GM19025 (cell line): ENCODE data around the gene SCUBE3.

Source experiments
- ATAC-seq: cut with Tn5 transposase; IDR thresholded peaks from one replicate; pipeline ENCODE4 v1.9.1; 2021; ENCODE audit warnings: mild to moderate bottlenecking, low read depth, moderate library complexity; ENCODE audit not compliant: unreplicated experiment

SCUBE3 gene

GRCh38 chr6:35297601-35298481, 84.1 kb downstream of the SCUBE3 start, which contains the start of gene DEF6:
DEF6 (plus strand) TSS chr6:35297818; CDS start chr6:35297857, 39 bp downstream.
- peak; percentile 84 for ATAC-seq

- ATAC-seq = no peak
These were observed 84.9 kb downstream of the SCUBE3 start for GRCh38 chr6:35298625-35299140.

GRCh38 chr6:35299674-35300073, 85.9 kb downstream of the SCUBE3 start:
- ATAC-seq = no peak

DNA sequence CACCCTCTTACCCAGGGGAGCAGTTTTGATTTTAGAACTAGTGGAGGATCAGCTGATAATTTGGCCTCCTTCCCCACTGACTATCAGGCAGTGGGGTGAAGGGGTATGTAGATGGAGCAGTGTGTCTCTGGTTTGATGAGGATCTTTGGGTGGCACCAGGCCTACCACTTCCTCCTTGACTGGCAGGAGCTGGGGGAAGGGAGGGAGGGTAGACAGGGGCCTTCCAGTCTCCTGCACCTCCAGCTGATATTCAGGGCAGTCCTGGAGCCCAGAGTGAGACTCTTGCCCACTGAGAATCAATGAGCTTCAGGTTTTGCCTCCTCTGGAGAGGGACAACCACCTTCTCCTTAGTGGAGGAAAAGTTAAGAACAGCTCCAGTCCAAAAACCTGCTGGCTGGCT, 87.1 kb downstream of the SCUBE3 start:
- ATAC-seq = no peak
